Measurements from ENCODE around the gene GSTCD. TPM values are rescaled to one million over a fixed set of nuclear protein-coding genes. Genes with fewer than 3 reads are reported as not detected.

Gene GSTCD
- total RNA-seq, 1 experiment from 2014 or later = 25.1 TPM

Other genes with a start within 250 kb of the GSTCD start
- 70.3 and 82.4 TPM in 2 replicates for gene PPA2, start 234.7 kb upstream of the GSTCD start, total RNA-seq (2014; rRNA removed; shearing (Covaris generic))
- gene ARHGEF38, start 156.2 kb upstream of the GSTCD start, total RNA-seq (2014; rRNA removed; shearing (Covaris generic)) = not detected in 2 replicates
- 4.7 and 9.1 TPM in 2 replicates for gene INTS12, start 95 bp upstream of the GSTCD start, total RNA-seq (2014; rRNA removed; shearing (Covaris generic))
- gene NPNT, start 186.7 kb downstream of the GSTCD start, total RNA-seq (2014; rRNA removed; shearing (Covaris generic)) = 0.33 and 0.97 TPM in 2 replicates